Epithelial cell of proximal tubule (primary cell): ENCODE results near the gene STRN4. TPM values are rescaled to one million over a fixed set of nuclear protein-coding genes. Genes with fewer than 3 reads are reported as not detected.

Source experiments
- DNase-seq: peaks from one replicate; pipeline ENCODE4 v3.0.0-alpha.2; 2011; ENCODE audit warnings: low read depth
- H3K4me3 ChIP-seq: 2 replicates; pipeline ENCODE4 v1.5.1; 2011; ENCODE audit warnings: low read depth, mild to moderate bottlenecking, low read length
- CTCF ChIP-seq: conservative IDR thresholded peaks from 2 replicates; pipeline ENCODE4 v1.5.1; 2012; ENCODE audit warnings: low read depth, mild to moderate bottlenecking, low read length
- total RNA-seq: library from RNA; depleted of rRNA; stranded (reverse); fragments of >200 nt; gene quantifications from 2 replicates; pipeline ENCODE4 v1.2.3, GENCODE V29; 2015

The STRN4 gene
- total RNA-seq, 1 donor from 2014 or later, result 62.1 TPM

GRCh38 chr19:46685189-46685588, 61.1 kb downstream of the STRN4 start:
- DNase-seq, result no peak
- TF ChIP-seq CTCF, result no peak
- H3K4me3 ChIP-seq, result no peak overlapping the region

GRCh38 chr19:46678110-46678732, 68.0 kb downstream of the STRN4 start:
- no peak for DNase-seq
- H3K4me3 ChIP-seq, result no peak overlapping the region
- no peak for TF ChIP-seq CTCF

GRCh38 chr19:46674416-46675178, 71.7 kb downstream of the STRN4 start:
- DNase-seq, result no peak

GRCh38 chr19:46670813-46671212, 75.4 kb downstream of the STRN4 start:
- no peak overlapping the region for H3K4me3 ChIP-seq
- TF ChIP-seq CTCF, result no peak
- no peak for DNase-seq

More at GRCh38 chr19:46674416-46675178, 71.7 kb downstream of the STRN4 start:
- H3K4me3 ChIP-seq, result no peak overlapping the region
- no peak for TF ChIP-seq CTCF

Other genes with a start within 250 kb of the STRN4 start
- gene CALM3, start 145.1 kb downstream of the STRN4 start, total RNA-seq, result 181 and 304 TPM in 2 replicates
- gene PTGIR, start 121.4 kb downstream of the STRN4 start, total RNA-seq, result 0.07 and 0.58 TPM in 2 replicates
- not detected in 2 replicates for gene GNG8, start 110.2 kb downstream of the STRN4 start, total RNA-seq
- gene DACT3, start 85.3 kb downstream of the STRN4 start, total RNA-seq, result not detected in 2 replicates
- gene PRKD2, start 29.3 kb downstream of the STRN4 start, total RNA-seq, result 28.4 and 36.8 TPM in 2 replicates
- 20.3 and 27.8 TPM in 2 replicates for gene FKRP, start 393 bp downstream of the STRN4 start, total RNA-seq
- 85.1 and 197 TPM in 2 replicates for gene SLC1A5, start 42.1 kb upstream of the STRN4 start, total RNA-seq
- 172 and 288 TPM in 2 replicates for gene AP2S1, start 104.4 kb upstream of the STRN4 start, total RNA-seq
- 19.4 and 21.7 TPM in 2 replicates for gene ARHGAP35, start 114.5 kb upstream of the STRN4 start, total RNA-seq